ENCODE results near the gene C1orf35.
A peak's percentile ranks its signal among the peaks of the same experiment; 100 is the strongest.

The C1orf35 gene

DNA sequence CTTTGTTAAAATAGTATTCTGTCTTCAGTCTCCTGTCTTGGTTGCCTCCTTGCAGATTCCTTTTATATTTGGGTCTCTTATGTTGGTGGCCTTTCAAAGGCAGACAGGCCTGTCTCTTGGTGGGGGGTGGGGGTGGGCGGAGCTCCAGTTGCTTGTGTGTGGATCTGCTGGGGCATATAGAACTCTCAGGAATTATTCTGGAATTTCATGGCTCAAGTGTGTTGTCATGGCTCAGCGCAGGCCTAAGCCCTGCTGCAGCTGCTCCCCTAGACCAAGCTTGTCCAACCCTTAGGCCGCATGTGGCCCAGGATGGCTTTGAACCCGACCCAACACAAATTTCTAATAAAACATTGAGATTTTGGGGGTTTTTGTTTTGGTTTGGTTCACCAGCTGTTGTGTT is 8.0 kb downstream of the C1orf35 start:
- no peak for DNase-seq (ENCODE audit: low read depth, low spot score)

DNA sequence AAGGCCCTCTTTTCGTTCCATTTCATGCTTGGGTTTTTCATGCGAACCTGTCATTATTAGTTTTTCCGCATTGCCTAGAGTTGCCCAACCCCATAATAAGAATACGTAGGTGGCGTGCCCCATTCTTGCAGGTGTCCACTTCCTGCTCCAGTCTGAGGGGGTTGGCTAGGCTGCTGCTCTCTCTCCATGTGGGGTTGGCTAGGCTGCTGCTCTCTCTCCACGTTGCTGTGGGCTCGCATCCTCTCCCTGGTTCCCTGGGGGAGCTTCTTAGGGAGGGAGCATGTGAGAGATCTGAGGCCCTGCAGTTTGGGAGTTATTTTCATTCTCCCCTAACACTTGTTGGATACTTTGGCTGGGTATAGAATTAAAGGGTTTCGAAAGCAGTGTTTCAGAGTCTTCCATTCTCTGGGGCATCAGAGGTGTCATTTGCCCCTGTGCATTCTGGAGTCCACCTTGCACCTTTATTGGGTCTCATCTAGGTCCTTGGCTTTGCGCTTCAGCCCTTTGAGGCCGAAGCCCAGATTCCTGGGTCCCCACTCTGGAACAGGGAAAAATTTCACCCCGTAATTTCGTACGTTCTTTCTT is 8.6 kb downstream of the C1orf35 start:
- no peak for DNase-seq (ENCODE audit: low read depth, low spot score)

DNA sequence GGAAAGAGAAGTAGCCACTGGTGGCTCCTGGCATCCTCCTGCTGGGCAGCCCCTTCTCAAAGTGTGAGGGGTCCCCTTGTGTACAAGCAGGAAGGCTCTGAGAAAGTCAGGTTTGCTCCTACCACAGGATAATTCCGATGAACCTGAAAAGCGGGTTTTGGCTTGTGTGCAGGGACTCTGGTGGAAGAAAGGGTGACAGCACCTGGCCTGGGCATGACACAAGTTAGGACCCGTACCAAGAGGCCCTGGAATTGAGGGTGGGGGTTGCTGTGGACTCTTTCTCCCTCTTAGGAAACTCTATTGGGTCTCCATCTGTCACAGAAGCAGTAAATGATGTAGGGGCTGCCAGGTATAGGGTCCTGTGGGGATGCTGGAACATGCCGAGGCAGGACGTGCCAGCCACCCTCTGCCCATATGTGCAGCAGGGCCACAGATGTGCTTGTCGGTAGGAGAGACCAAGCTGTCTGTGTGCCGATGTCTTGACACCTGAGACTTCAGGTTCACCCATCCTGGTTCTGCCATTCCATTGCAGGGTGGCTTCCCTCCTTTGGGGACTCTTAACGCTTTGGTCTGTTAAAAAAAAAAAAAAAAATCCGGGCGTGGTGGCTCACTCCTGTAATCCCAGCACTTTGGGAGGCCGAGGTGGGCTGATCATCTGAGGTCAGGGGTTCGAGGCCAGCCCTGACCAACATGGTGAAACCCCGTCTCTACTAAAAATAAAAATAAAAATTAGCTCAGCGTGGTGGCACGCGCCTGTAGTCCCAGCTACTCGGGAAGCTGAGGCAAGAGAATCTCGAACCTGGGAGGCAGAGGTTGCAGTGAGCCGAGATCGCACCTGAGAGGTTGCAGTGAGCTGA is 9.8 kb downstream of the C1orf35 start:
- no peak for DNase-seq (ENCODE audit: low read depth, low spot score)

DNA sequence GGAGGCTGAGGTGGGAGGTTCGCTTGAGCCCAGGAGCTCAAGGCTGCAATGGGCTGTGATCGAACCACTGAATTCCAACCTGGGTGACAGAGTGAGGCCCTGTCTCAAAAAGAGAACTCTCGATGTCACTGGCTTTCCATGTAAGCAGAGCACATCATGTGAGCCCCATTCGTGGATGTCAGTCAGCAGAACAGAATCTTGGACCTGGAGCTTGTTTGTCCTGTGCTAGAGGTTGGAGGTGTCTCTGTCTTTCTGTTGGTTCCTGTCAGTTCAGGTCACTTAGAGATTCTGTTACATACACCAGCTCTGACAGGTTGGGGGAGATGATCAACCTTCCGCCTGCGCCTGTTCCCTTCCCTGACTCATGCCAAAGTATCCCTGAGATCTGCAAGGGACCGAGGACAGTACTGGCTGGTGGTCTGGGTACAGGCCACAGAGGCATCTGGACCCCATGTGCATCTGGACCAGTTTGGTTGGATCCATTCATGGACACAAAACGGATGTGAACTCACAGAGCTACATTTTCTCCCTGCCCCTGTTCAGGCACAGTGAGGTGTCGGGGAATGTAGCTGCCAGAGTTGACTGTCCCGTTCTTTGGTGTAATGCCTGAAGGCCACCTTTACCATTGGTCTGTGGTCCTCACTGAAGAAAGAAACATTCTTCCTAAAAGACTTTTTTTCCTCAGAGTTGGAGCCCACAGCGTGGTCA is 10.6 kb downstream of the C1orf35 start:
- no peak for DNase-seq (ENCODE audit: low read depth, low spot score)

DNA sequence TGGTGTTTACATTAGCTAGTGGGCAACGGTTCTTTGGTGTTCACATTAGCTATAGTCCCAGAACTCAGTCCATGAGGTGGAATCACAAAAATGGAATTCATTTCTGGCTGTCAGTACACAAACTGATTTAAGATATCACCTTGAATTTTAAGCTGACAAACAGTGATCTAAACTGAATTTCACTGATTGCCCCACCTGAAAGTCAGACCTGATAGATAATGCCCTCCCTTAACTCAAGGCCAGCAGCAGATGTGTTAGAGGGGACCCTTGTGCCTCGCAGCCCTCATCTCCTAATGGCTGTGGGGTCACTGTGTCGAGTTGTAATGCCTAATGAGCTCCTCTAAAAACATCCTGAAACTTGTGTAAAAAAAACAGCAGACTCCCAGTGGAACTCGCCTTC is 12.0 kb downstream of the C1orf35 start:
- no peak for DNase-seq (ENCODE audit: low read depth, low spot score)

DNA sequence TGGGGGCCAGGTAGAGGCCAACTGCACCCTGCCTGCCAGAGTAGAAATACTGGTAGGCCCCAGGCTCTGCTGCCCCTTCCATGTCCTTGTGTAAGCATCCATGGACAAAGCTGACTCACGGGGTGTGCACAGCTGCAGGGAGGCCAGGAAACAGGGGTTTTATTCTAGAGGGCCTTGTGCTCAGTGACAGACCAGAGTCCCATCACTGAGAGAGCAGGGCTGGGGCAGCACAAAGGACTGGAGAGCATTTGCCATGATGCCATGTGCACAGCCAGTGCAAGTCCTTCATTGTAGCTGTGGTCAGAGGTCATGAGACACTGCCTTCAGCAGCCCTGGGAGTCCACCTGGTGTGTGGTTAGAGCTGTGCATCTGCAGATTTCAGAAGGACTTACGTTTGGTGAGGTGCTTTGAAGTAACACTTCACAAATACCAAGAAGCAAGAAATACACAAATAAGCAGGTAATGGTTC is 12.5 kb downstream of the C1orf35 start:
- DNase-seq (ENCODE audit: low read depth, low spot score) = no peak

DNA sequence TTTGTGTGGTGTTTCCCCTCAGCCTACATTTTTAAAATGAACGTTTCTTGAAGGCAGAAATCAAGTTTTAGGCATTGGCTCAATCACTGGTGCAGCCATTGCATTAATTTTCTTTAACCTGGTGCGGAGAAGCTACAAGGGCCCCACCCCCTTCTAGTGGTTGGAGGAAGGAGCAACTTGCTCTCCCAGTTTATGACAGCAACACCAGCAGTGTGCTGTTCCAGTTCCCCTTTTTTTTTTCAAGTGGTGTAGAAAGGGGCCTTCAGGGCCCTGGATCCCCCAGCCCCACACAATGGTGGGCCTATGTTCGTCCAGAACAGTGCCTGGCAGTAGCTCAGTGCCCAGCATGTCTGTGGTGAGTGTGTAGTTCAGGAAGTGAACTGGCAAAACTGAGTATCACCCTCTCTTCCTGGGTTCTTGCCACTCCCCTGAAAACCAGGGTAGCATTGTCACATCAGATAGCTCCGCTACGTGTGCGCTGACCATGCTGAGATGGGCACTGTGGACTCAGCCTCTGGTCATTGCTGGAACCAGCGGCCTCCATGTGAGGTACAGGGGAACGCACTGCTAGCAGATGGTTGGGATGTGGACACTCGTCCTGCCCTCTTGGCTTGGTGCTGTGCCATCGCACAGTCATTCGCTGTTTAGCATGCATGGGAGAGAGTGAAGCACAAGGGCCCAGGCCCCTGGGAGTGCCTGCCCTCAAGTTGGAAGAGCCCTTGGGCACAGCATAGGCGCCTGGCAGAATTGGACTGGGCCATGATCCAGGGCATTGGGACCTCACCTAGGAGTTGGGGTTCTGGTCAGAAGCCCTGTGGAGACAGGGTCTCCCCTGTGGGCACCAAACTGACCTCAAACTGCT is 13.4 kb downstream of the C1orf35 start:
- no peak for DNase-seq (ENCODE audit: low read depth, low spot score)

DNA sequence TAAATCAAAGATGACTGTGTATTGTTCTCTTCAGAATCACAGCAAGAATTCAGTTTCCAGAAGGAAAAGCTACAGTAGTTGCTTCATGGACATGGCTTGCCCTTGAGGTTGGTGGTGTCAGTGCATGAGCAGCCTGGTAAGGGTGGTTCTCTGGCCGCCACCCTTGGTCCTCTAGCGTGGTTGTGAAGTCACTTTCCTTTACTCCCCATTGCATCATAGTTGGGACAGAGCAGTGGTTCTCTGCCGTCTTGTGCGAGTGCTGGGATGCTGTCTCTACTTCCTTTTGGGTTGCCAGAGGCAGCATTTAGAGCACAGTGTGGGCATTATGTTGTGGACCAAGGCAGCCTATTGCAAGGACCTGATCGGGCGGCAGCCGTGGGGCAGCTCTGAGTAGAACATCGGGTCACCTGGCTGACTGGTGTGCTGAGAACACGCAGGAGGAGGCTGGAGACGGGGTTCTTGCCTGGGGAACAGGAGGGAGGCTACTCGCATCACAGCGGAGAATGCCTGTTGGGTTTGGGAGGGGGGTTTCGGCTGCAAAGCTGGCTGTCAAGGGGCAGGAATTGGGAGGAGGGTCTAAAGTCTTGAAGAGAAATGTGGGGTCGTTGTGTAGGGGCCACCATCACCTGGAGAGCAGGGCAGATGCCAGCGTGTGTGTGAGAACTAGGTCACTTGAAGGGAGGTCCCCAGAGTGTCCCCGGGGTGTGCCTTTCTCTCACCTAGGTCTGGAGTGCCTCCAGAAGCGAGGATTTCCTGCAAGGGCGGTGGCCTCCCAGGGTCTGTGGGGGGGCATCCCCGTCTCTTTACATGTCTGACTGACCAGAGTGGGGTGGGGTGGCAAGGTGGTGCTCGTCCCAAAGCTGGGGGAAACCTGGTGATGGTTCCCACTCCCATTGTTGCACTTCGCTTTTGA is 14.3 kb downstream of the C1orf35 start:
- DNase-seq (ENCODE audit: low read depth, low spot score) = no peak

DNA sequence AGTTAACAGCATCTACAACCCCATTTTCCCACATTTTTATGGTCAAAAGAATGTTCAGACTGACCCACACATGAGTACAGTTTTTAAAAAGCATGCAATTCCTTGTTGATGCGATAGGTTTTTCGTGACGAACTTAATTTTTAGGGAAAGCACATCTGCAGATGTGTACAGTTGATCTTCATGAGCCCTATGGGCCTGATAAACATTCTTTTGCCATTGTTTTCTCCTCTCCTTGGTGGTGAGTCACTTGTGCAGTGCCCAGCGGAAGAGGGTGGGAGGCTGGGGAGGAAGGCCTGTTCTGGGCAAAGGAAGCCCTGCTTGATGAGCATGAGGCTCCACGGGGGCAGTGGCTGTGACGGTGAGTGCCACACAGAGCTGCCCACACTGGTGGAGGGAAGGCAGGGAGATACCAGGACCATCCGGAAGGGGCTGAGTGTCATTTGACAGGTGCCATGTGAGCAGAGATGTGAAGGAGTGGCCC is 15.3 kb downstream of the C1orf35 start:
- no peak for DNase-seq (ENCODE audit: low read depth, low spot score)

DNA sequence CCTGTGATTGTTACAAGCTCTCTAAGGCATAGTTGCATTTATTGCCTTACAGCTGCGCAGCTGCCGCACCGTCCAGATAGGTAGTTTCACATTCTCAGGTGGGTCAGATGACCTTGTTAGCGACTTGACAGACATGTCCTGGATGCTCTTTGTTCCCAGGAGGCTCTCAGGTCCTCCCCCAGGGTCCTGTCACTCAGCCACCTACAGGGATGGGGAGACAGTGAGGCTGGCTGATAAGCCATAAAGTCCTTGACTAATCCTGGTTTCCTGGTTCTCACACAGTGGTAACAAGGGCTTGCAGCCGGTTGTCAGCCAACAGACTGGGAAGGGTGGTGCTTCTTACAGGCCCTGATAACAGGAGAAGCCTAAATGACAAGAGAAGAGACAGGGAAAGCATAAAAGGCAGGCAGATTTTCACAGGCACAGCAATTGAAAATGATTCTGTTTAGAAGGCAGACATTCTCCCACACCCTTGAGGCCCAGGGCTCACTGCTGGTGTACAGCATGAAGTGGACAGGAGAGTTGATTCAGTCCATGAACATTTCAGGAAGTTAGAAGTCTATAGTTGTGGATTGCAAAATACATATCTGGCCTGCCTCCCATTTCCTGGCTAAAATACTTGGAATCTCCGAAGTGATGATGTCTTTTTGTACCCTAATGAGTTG is 17.7 kb downstream of the C1orf35 start:
- DNase-seq (ENCODE audit: low read depth, low spot score) = no peak

DNA sequence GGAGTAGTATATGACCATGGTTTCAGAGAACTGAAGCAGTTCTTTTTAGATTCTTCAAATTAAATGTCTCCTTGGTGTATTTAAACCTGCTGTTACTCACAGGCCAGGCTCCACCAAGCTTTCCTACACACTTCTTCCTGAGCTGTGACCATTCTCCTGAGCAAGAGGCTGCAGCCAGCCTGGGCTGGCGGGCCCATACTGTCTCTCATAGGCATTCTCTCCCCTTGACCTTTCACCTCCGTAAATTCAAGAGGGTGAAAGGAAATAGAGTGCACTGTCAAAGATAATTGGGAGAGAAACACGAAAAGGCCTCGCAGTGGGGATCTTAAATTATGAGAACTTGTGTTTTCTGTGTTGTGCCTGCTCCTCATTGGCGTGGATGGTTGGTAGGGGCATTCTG is 18.3 kb downstream of the C1orf35 start:
- no peak for DNase-seq (ENCODE audit: low read depth, low spot score)

DNA sequence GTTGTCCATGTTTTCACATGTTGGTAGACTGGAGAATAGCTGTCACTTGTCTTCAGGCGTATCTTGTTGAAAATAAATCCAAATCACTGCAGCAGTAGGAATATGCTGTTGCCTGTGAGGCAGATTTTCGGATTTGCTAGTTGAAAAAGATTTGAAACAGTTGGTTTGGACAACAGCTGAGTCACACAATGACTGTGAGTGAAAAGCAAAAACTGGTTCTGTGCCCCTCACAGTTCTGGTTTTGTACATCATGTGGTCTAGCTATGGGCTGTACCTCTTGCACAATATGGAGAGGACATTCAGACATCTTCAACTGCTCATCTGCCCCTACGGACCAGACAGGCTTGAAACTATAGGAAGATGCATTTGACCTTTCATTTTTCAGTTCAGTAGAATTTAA is 18.8 kb downstream of the C1orf35 start:
- DNase-seq (ENCODE audit: low read depth, low spot score) = no peak

DNA sequence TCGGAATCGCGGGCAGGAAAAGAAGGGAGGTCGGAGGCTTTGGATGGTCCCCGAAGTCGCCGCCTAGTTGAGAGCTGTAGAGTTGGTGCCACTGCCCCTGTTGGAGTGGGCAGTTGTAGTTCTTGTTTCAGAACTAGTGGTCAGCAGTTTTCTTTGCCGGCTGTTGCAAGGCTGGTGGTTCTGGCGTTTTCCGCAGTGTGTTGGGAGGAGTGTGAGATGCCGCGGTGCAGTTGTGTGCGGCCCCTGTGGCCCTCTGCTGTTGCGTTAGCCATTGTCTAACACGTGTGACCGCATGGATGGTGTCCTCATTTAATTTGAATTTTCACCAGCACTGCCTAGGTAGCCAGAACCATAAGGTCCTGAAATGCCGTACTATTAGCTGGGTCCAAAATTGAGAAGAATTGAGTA is 19.2 kb downstream of the C1orf35 start:
- no peak for DNase-seq (ENCODE audit: low read depth, low spot score)

DNA sequence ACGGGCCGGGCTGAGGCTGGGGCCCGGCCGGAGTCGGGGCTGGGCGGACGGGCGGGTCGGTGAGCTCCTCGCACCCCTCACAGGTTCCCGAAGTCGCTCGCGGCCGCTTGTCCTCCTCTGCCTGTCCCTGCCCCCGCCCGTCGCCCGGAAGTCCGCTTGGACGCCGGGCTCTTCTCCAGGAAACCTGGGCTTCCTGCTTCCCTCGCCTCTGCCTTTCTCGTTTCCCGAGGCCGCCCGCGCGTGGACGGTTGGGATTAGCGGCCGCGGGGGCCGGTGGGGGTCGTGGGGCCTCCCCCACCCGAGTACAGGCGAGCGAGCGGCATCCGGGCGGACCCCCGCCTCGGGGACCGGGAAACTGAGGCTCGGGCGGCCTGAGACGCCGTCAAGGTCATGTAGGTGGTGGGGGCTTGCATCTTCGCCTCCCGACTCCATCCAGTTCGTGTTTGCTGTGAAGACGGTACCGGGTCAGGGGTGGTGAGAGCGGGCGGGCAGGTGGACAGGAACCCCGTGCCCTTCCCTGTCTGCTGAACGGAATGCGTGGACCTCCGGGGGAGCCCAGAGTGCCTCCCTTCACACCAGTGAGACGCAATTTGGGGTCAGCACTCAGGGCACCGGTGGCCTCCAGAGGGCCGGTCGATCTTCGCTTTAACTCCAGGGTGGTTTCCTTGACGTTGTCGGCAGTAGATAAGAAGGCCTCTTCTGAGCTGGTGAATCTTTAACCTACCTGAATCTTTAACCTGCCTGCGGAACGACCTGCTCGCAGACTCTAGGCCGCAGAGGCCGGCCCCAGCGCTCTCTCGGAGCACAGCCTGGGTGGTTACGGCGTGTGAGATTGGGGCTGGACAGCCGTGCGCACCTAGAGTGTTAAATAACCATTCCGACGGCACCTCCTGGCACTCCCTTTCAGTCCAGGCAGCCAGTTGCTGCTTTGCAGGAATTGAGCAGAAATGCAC is 19.9 kb downstream of the C1orf35 start:
- DNase-seq (ENCODE audit: low read depth, low spot score) = no peak

DNA sequence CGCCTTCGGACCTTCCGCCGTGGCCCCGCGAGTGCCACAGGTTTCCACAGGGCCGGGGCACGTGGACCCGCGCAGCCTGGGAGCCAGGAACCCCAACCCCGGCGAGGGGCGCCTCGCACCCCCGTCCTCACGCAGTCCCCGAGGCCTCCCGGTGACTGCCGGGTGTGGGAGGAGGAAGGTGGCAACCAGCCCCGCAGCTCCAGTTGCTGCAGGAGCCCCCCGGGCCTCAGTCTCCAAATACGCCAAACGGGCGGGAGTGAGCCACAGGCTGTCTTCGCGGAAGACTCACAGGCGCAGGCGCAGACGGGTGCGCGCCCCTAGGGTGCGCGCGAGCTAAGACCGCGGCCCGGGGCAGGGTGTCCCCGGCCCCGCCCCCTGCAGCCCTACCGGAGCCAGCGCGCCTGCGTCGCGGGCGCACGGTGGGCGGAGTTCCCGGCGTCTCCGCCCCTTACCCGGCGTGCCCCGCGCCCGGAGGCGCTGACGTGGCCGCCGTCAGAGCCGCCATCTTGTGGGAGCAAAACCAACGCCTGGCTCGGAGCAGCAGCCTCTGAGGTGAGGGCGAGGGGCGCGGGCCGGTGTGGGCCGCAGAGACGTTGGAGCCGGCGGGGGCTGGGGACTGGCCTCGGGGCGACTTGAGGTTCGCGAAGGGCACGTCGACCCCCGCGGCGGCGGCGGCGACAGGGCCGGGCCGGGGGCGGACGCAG is 20.8 kb downstream of the C1orf35 start, which contains the start of gene ARF1:
ARF1 (plus strand) TSS at position 495 of the 704 bp plus-strand sequence. CDS start 14,407 bp downstream, outside the sequence.
- peak; percentile 91 for DNase-seq (ENCODE audit: low read depth, low spot score)

DNA sequence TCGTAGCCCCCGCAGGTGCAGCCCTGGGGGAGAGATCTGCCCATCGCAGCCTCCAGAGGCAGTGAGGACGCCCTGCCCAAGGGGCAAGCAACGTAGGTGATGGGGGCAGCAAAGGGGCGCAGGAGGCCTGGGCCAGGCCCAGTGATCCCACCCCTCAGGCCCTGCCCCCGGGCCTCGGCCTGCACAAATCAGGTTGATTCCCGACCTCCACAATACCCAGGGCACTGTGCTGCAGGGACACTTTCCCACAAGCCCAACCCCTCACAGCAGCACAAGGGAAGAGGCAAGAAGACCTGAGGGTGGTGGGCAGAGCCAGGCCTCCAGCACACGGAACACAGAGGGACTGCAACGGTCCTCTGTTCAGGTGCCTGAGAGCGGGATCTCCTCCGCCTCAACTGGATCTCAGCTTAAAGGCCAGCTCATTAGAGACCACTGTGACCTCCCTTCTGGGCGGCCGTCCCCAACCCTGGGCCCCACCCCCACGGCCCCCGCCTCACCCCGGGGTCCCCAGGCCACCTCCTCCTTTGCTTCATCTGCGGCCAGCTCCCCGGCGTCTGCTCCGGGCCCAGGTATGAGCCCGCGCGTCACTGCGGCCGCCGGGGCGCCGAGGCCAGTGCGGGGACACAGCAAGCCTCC is 21.4 kb downstream of the C1orf35 start:
- DNase-seq (ENCODE audit: low read depth, low spot score) = no peak

DNA sequence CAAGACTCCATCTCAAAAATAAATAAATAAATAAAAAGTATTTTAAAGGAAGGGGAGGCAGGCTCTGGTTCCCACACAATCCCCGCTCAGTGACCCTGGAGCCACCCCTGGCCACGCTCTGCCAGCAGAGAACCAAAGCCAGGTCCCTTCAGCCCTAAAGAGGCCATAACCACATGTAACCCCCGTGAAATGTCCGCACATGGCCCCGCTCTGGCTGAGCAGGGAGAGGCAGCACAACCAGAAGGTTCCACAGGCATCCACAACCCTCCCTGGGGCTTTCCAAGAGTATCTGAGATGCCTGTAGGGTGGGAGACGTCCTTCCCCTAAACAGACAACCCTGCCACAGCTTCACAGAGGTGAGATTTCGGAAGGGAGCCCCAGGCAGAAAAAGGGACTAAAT is 22.0 kb downstream of the C1orf35 start:
- DNase-seq (ENCODE audit: low read depth, low spot score) = no peak

All from activated CD4-positive, CD25-positive, alpha-beta regulatory T cell treated with anti-CD3 and anti-CD28 coated beads, Interleukin-2, amount 50 U/mL, for 16 hours (primary cell).